Spleen (tissue), 11 donors: ENCODE measurements around the gene MYOT. TPM values are rescaled to one million over a fixed set of nuclear protein-coding genes. Genes with fewer than 3 reads are reported as not detected.
A peak's percentile ranks its signal among the peaks of the same experiment; 100 is the strongest.

Source experiments
- DNase-seq: peaks from one replicate; pipeline ENCODE4 v3.0.0-alpha.2; 2020
- H3K27ac ChIP-seq, 8 donors: fragments of 200-600 bp; sonication (generic) in 7 of 8; 1 replicate in 4 of 8; 2 replicates in 4 of 8; pipeline versions ENCODE4 v1.5.0 to v1.8.0; 2016 to 2021; ENCODE audit warnings: inconsistent platforms in 4 of 8, mild to moderate bottlenecking in 4 of 8, moderate library complexity in 1 of 8
- H3K27me3 ChIP-seq, 7 donors: fragments of 200-600 bp; sonication (generic) in 6 of 7; replicated peaks in 1 of 7; 1 replicate in 4 of 7; 2 replicates in 3 of 7; pipeline versions ENCODE4 v1.5.0 to v1.8.0; 2016 to 2021; ENCODE audit warnings: inconsistent platforms in 3 of 7, mild to moderate bottlenecking in 1 of 7
- H3K36me3 ChIP-seq, 6 donors: fragments of 200-600 bp; sonication (generic) in 5 of 6; 1 replicate in 4 of 6; 2 replicates in 2 of 6; pipeline versions ENCODE4 v1.5.0 to v1.8.0; 2016 to 2021; ENCODE audit warnings: inconsistent platforms in 2 of 6
- H3K4me1 ChIP-seq, 6 donors: fragments of 200-600 bp; sonication (generic) in 5 of 6; 1 replicate in 3 of 6; 2 replicates in 3 of 6; pipeline versions ENCODE4 v1.5.0 to v1.8.0; 2016 to 2021; ENCODE audit warnings: inconsistent platforms in 3 of 6
- H3K4me3 ChIP-seq, 8 donors: fragments of 200-600 bp; sonication (generic) in 7 of 8; 1 replicate in 4 of 8; 2 replicates in 4 of 8; pipeline versions ENCODE4 v1.5.0 to v1.8.0; 2016 to 2021; ENCODE audit warnings: inconsistent platforms in 4 of 8, mild to moderate bottlenecking in 4 of 8, moderate library complexity in 2 of 8
- H3K9me3 ChIP-seq, 8 donors: fragments of 200-600 bp; sonication (generic) in 7 of 8; 1 replicate in 4 of 8; 2 replicates in 4 of 8; pipeline versions ENCODE4 v1.5.0 to v1.8.0; 2016 to 2021; ENCODE audit warnings: inconsistent platforms in 4 of 8
- POLR2A ChIP-seq, 3 donors: fragments of 450-650 bp; IDR thresholded peaks; one replicate each; pipeline ENCODE4 v1.5.1; 2017; ENCODE audit warnings: antibody characterized with exemption in 3 of 3, mild to moderate bottlenecking in 1 of 3
- POLR2AphosphoS5 ChIP-seq, 3 donors: sonication (generic); formaldehyde crosslinking; IDR thresholded peaks; one replicate each; pipeline ENCODE4 v1.5.1; 2017; ENCODE audit warnings: antibody characterized with exemption in 3 of 3
- WGBS, 5 donors: extraction: QIAGEN DNeasy Blood & Tissue Kit in 3 of 5; methylation state at CpG; one replicate each; pipeline versions ENCODE4 v1.1.5 to v1.1.7; 2013 to 2018; 5-methylcytosine and 5-hydroxymethylcytosine counted together
- intact Hi-C: fragments of 100-400 bp; cut with DNase I; formaldehyde crosslinking; loops from one replicate; pipeline ENCODE4 v1.15.0; 2023; ENCODE audit warnings: low total_unique reads
- polyA plus RNA-seq, 3 donors: library from polyadenylated mRNA; stranded (reverse); fragments of 200-250 nt; gene quantifications; one replicate each; pipeline ENCODE4 v1.2.1, GENCODE V29; 2013
- total RNA-seq, 7 donors: library from RNA; depleted of rRNA in 3 of 7; stranded (reverse); fragments of >200 nt in 3 of 7; fragmentation: NEBNext Ultra II Directional in 4 of 7; extraction: Animal tissue kit (Norgen Biotek cat#: 25700) in 4 of 7; gene quantifications; one replicate each; pipeline versions ENCODE4 v1.1.0 to v1.2.1, GENCODE V29; 2016 to 2021
- TF ChIP-seq, protein P1 (sequence below), 11 experiments: fragments of 200-600 bp in 7 of 11; fragments of 450-650 bp in 4 of 11; sonication (generic) in 4 of 11; IDR thresholded peaks in 8 of 11; conservative IDR thresholded peaks in 3 of 11; 1 replicate in 7 of 11; 2 replicates in 4 of 11; pipeline versions ENCODE4 v1.4.0 to v1.8.0; 2016 to 2021; ENCODE audit warnings: antibody characterized with exemption in 11 of 11, inconsistent platforms in 4 of 11, mild to moderate bottlenecking in 1 of 11
- donor health status: healthy with polysubstance abuse.
- donor health status: DM: no; HTN: no; CAD: no; lungs with moderate emphysema.
- donor health status: DM: no; HTN: no; CAD: no.
- donor health status: Bipolar disorder and iron deficiency.
- donor health status: healthy.
- donor health status: DM: no; HTN: no; CAD: no.
- donor health status: DM: yes; HTN: yes; CAD: no.

Gene MYOT
- total and polyA plus RNA-seq, 10 donors, result 0.27 to 0.94 (median 0.66) TPM; not detected in 3

DNA sequence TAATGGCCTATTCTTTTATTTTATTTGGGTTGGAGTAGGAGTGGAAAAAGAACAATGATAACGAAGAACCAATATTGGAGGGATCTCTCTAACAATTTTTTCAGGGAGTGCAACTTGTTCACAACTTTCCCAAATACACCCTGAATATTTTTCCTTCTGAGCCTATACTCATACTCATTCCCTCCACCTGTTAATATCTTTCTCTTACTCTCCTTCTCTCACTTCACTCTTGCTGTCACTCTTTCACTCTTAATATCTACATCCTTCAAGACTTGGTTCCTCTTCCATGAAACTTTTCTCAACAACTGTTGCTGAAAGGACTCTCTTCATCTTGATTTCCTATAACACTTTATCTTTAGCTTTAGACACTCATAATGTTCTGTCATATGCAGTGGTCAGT is 39.0 kb upstream of the MYOT start:
- H3K4me3 ChIP-seq, result no peak overlapping the region
- H3K9me3 ChIP-seq, result peaks cover 0 to 16% (median 13%) of the 10 kb centered on the region in 8 donors
- WGBS, 5 donors, result 89 to 100% (median 96%) methylated on average over 1 of the region's 1 CpG
- no peaks in the 10 kb centered on the region for H3K4me1 ChIP-seq
- no peak overlapping the region for H3K27ac ChIP-seq
- DNase-seq, result no peak
- H3K27me3 ChIP-seq, result no peaks in the 10 kb centered on the region
- H3K36me3 ChIP-seq, result no peaks in the 10 kb centered on the region
- TF ChIP-seq POLR2AphosphoS5 (IDR thresholded peaks at IDR 0.05) (no peak), POLR2A (IDR thresholded peaks at IDR 0.05) (no peak)
- TF ChIP-seq, protein P1, sequence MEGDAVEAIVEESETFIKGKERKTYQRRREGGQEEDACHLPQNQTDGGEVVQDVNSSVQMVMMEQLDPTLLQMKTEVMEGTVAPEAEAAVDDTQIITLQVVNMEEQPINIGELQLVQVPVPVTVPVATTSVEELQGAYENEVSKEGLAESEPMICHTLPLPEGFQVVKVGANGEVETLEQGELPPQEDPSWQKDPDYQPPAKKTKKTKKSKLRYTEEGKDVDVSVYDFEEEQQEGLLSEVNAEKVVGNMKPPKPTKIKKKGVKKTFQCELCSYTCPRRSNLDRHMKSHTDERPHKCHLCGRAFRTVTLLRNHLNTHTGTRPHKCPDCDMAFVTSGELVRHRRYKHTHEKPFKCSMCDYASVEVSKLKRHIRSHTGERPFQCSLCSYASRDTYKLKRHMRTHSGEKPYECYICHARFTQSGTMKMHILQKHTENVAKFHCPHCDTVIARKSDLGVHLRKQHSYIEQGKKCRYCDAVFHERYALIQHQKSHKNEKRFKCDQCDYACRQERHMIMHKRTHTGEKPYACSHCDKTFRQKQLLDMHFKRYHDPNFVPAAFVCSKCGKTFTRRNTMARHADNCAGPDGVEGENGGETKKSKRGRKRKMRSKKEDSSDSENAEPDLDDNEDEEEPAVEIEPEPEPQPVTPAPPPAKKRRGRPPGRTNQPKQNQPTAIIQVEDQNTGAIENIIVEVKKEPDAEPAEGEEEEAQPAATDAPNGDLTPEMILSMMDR (IDR thresholded peaks at IDR 0.05 in 8 of 11, conservative IDR thresholded peaks at IDR 0.05 in 3 of 11), result no peak
- intact Hi-C loops, result loop anchor here (10.0 kb wide), 1 partner anchor 54 kb away; no protein-coding TSS in a partner anchor

DNA sequence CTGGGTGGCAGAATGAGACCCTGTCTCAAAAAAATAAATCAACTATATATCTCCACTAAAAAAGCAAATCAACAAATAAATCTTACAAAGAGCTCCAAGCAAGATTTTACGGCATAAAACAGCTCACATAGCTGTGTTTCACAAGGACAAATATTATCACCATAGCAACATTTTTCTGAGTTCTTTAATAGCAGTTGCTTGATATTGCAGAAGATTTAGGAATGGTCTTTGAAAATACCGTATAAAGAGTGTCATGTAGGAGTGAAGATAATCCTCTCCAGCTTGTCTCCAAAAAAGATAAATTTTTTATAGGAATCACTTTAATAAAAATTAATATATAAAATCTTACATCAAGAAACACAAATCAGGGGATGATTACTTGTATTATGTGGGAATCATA is 36.6 kb upstream of the MYOT start:
- Histone ChIP-seq H3K4me1 (no peaks in the 10 kb centered on the region), H3K4me3 (no peak overlapping the region), H3K27ac (no peak overlapping the region), H3K9me3 (peaks cover 0 to 9% (median 5%) of the 10 kb centered on the region in 8 donors), H3K36me3 (no peaks in the 10 kb centered on the region), H3K27me3 (no peaks in the 10 kb centered on the region)
- TF ChIP-seq POLR2AphosphoS5 (IDR thresholded peaks at IDR 0.05) (no peak), POLR2A (IDR thresholded peaks at IDR 0.05) (no peak)
- TF ChIP-seq, protein P1 (IDR thresholded peaks at IDR 0.05 in 8 of 11, conservative IDR thresholded peaks at IDR 0.05 in 3 of 11), result no peak
- DNase-seq, result no peak
- intact Hi-C loops, result no loop called here
- 84 to 93% (median 89%) methylated on average over 2 of the region's 2 CpGs for WGBS, 5 donors

DNA sequence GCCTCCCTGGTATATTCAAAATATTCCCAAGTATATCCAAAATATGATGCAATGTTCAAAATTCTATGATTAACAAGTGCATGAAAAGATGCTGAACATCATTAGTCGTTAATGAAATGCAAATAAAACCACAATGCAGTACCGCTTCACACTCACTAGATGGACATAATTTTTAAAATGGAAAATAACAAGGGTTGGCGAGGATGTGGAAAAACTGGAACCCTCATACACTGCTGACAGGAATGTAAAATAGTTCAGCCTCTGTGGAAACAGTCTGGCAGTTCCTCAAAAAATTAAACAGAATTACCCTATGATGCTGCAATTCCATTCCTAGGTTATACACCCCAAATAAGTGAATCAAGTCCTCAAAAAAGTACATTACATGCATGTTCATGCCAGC is 36.1 kb upstream of the MYOT start:
- H3K4me1 ChIP-seq, result no peaks in the 10 kb centered on the region
- WGBS, 5 donors, result 76 to 88% (median 80%) methylated on average over 3 of the region's 3 CpGs
- H3K27ac ChIP-seq, result no peak overlapping the region
- intact Hi-C loops, result no loop called here
- no peak overlapping the region for H3K4me3 ChIP-seq
- H3K36me3 ChIP-seq, result no peaks in the 10 kb centered on the region
- no peaks in the 10 kb centered on the region for H3K27me3 ChIP-seq
- no peak for DNase-seq
- TF ChIP-seq POLR2A (IDR thresholded peaks at IDR 0.05) (no peak), POLR2AphosphoS5 (IDR thresholded peaks at IDR 0.05) (no peak)
- TF ChIP-seq, protein P1 (IDR thresholded peaks at IDR 0.05 in 8 of 11, conservative IDR thresholded peaks at IDR 0.05 in 3 of 11), result peak in 1 of 11 experiments; percentile 16
- H3K9me3 ChIP-seq, result peaks cover 0 to 5% (median under 1%) of the 10 kb centered on the region in 8 donors

DNA sequence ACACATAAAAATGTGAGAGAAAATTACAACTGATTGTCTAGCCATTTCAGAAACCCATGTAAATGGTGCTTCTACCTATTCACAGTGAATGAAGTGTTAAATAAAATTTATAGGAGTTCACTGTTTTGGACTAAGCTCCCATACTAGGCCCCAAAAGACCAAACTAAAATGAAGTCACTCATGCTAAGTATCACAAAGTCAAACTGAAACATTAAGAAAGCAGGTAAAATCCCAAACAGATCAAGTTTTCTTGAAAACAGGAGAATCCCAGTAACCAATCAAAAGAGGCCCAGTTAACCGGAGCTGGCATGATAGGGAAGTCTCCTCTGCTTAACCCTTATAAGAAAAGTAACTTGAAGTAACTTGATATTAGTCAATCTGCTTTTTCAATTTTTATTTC is 35.2 kb upstream of the MYOT start:
- H3K27me3 ChIP-seq, result no peaks in the 10 kb centered on the region
- H3K9me3 ChIP-seq, result no peaks in the 10 kb centered on the region
- H3K27ac ChIP-seq, result no peak overlapping the region
- H3K4me3 ChIP-seq, result no peak overlapping the region
- H3K4me1 ChIP-seq, result peaks cover 0 to 4% (median 0%) of the 10 kb centered on the region in 6 donors
- no peaks in the 10 kb centered on the region for H3K36me3 ChIP-seq
- intact Hi-C loops, result no loop called here
- no peak for DNase-seq
- 89 to 92% (median 91%) methylated on average over 1 of the region's 1 CpG for WGBS, 5 donors
- no peak for TF ChIP-seq POLR2A (IDR thresholded peaks at IDR 0.05)
- TF ChIP-seq POLR2AphosphoS5 (IDR thresholded peaks at IDR 0.05), result no peak
- TF ChIP-seq, protein P1 (IDR thresholded peaks at IDR 0.05 in 8 of 11, conservative IDR thresholded peaks at IDR 0.05 in 3 of 11), result no peak
